ENCODE data around the gene SERF2.
"Not testable (repeated sequence)": the region's sequence is repeated elsewhere in the genome, so short reads cannot be mapped to it uniquely, and the experiment has no call there.

SERF2 gene

DNA sequence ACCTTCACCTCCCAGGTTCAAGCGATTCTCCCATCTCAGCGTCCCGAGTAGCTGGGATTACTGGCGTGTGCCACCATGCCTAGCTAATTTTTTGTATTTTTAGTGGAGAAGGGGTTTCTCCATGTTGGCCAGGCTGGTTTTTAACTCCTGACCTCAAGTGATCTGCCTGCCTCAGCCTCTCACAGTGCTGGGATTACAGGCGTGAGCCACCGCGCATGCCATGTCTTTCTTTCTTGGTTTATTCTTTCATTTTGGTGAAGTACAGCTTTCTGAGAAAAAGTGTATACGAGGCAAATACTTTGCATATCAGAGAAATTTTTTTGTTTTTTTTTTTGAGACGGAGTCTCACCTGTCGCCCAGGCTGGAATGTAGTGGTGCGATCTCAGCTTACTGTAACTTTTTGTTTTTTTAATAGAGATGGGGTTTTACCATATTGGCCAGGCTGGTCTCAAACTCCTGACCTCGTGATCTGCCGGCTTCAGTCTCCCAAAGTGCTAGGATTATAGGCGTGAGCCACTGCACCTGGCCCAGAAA is 39.5 kb downstream of the SERF2 start:
- WGBS, 2 experiments (ENCODE audit: insufficient coverage in 2 of 2), result 94 to 95% methylated on average over 11 of the region's 14 CpGs
- not testable (repeated sequence) for H3K4me3 ChIP-seq (ENCODE audit: extremely low read depth, insufficient read depth, low read length, poor library complexity, severe bottlenecking); H3K9me3 ChIP-seq (ENCODE audit: control insufficient read depth, low read length); H3K27ac ChIP-seq (ENCODE audit: low read depth, low read length, severe bottlenecking); H3K4me1 ChIP-seq (ENCODE audit: control insufficient read depth, insufficient read depth, low read length, poor library complexity, severe bottlenecking)
- H3K36me3 ChIP-seq (ENCODE audit: control insufficient read depth, insufficient read depth, low read length), result peaks cover 26% of the 10 kb centered on the region

- H3K4me1 ChIP-seq (ENCODE audit: control insufficient read depth, insufficient read depth, low read length, poor library complexity, severe bottlenecking); H3K4me3 ChIP-seq (ENCODE audit: extremely low read depth, insufficient read depth, low read length, poor library complexity, severe bottlenecking); H3K9me3 ChIP-seq (ENCODE audit: control insufficient read depth, low read length); H3K27ac ChIP-seq (ENCODE audit: low read depth, low read length, severe bottlenecking): not testable (repeated sequence)
- peaks cover 26% of the 10 kb centered on the region for H3K36me3 ChIP-seq (ENCODE audit: control insufficient read depth, insufficient read depth, low read length)
- 94 to 96% methylated on average over 3 of the region's 6 CpGs for whole genome bisulfite sequencing, 2 experiments (ENCODE audit: insufficient coverage in 2 of 2)
Measured at GRCh38 chr15:43832485-43832884, 40.4 kb downstream of the SERF2 start.

DNA sequence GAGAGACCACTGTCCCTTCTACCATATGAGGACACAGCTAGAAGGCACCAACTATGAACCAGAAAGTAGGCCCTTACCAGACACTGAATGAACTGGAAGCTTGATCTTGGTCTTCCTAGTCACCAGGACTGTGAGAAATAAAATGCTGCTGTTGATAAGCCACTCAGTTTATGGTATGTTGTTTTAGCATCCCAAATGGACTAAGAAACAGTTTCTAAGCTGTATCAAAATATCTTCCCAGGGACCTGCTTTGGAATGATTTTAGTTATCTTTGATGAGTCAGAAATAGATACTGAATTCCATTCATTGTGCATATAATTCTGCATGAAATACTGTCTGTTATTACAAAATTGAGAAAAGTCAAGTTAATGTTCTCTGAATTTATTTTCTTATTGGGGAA is 53.3 kb downstream of the SERF2 start:
- H3K36me3 ChIP-seq (ENCODE audit: control insufficient read depth, insufficient read depth, low read length), result peaks cover 26% of the 10 kb centered on the region
- H3K4me3 ChIP-seq (ENCODE audit: extremely low read depth, insufficient read depth, low read length, poor library complexity, severe bottlenecking), result no peak overlapping the region
- no peaks in the 10 kb centered on the region for H3K9me3 ChIP-seq (ENCODE audit: control insufficient read depth, low read length)
- no peak overlapping the region for H3K27ac ChIP-seq (ENCODE audit: low read depth, low read length, severe bottlenecking)
- H3K4me1 ChIP-seq (ENCODE audit: control insufficient read depth, insufficient read depth, low read length, poor library complexity, severe bottlenecking), result no peaks in the 10 kb centered on the region

Measured in mesodermal cell (in vitro differentiated cells).